ENCODE measurements around the gene MTX2.

GRCh38 chr2:176364273-176364977 is 95.2 kb downstream of the MTX2 start:
- TF ChIP-seq TAF1 (IDR thresholded peaks at IDR 0.05; ENCODE audit: borderline replicate concordance, low read depth, low read length) = no peak
- TF ChIP-seq POLR2A (IDR thresholded peaks at IDR 0.05; ENCODE audit: low read depth, low read length) = no peak
